Right ventricle myocardium superior (tissue), 1 donor: ENCODE data around the gene BCL2L2. TPM values are rescaled to one million over a fixed set of nuclear protein-coding genes. Genes with fewer than 3 reads are reported as not detected.
A peak's percentile ranks its signal among the peaks of the same experiment; 100 is the strongest.

Experiments
- ATAC-seq: fragments of 200-7000 bp; cut with Tn5 transposase; one replicate; pipeline ENCODE4 v1.9.1; 2020; ENCODE audit warnings: mild to moderate bottlenecking; ENCODE audit not compliant: poor library complexity
- DNase-seq: peaks from one replicate; pipeline ENCODE4 v3.0.0-alpha.2; 2020
- intact Hi-C: fragments of 100-400 bp; cut with DNase I; formaldehyde crosslinking; loops from one replicate; pipeline ENCODE4 v1.11.2; 2022
- total RNA-seq: library from RNA; stranded (reverse); fragmentation: NEBNext Ultra II Directional; extraction: Animal tissue kit (Norgen Biotek cat#: 25700); gene quantifications from one replicate; pipeline ENCODE4 v1.2.1, GENCODE V29; 2021
- donor health status: DM: no; HTN: yes; CAD: no; lungs with severe emphysema.

Gene BCL2L2
- total RNA-seq, 1 donor from 2014 or later: 37.3 TPM

- ATAC-seq: no peak
- intact Hi-C loops: loop anchor here (2.0 kb wide), 1 partner anchor 33 kb away; no protein-coding TSS in a partner anchor
- DNase-seq: no peak
Measured at GRCh38 chr14:23297611-23298277, 8.9 kb upstream of the BCL2L2 start.

GRCh38 chr14:23299211-23299957, 7.2 kb upstream of the BCL2L2 start:
- intact Hi-C loops: no loop called here
- ATAC-seq (no peak), DNase-seq (no peak)

GRCh38 chr14:23299986-23300686, 6.5 kb upstream of the BCL2L2 start:
- no peak for DNase-seq
- ATAC-seq: no peak
- intact Hi-C loops: no loop called here

GRCh38 chr14:23300687-23301223, 5.9 kb upstream of the BCL2L2 start:
- ATAC-seq: peak; percentile 54
- intact Hi-C loops: no loop called here
- DNase-seq: peak; percentile 79

GRCh38 chr14:23301288-23301968, 5.2 kb upstream of the BCL2L2 start:
- intact Hi-C loops: no loop called here
- ATAC-seq: peak; percentile 85
- DNase-seq: peak; percentile 99

- DNase-seq (no peak), ATAC-seq (peak; percentile 9)
- intact Hi-C loops: no loop called here
Measured at GRCh38 chr14:23301969-23302289, 4.7 kb upstream of the BCL2L2 start.

GRCh38 chr14:23302290-23303225, 4.1 kb upstream of the BCL2L2 start, which contains the start of gene PPP1R3E:
TSS of gene PPP1R3E (minus strand) at chr14:23302859. CDS start at chr14:23302576, 283 bp downstream.
- peak; percentile 50 for ATAC-seq
- DNase-seq: peak; percentile 84
- intact Hi-C loops: no loop called here

GRCh38 chr14:23307146-23307530, 505 bp downstream of the BCL2L2 start:
- ATAC-seq (no peak), DNase-seq (no peak)
- intact Hi-C loops: no loop called here

- intact Hi-C loops: no loop called here
- no peak for DNase-seq
- ATAC-seq: no peak
Measured at GRCh38 chr14:23307687-23308644, 1.3 kb downstream of the BCL2L2 start.

GRCh38 chr14:23308721-23309445, 2.2 kb downstream of the BCL2L2 start:
- ATAC-seq (no peak), DNase-seq (no peak)
- intact Hi-C loops: no loop called here

GRCh38 chr14:23310546-23310945, 3.9 kb downstream of the BCL2L2 start:
- ATAC-seq (no peak), DNase-seq (no peak)
- intact Hi-C loops: no loop called here

GRCh38 chr14:23316300-23316699, 9.7 kb downstream of the BCL2L2 start:
- intact Hi-C loops: no loop called here
- no peak for DNase-seq

GRCh38 chr14:23319746-23320583, 13.3 kb downstream of the BCL2L2 start:
- ATAC-seq (no peak), DNase-seq (no peak)
- intact Hi-C loops: loop anchor here (10.0 kb wide), 2 partner anchors 135 to 245 kb away; partner anchors contain the start of gene AP1G2

More at GRCh38 chr14:23316300-23316699, 9.7 kb downstream of the BCL2L2 start:
- ATAC-seq: no peak

GRCh38 chr14:23320584-23321571, 14.2 kb downstream of the BCL2L2 start, which contains the start of gene PABPN1:
TSS of gene PABPN1 (plus strand) at chr14:23321457. CDS start at chr14:23321470, 13 bp downstream.
- peak; percentile 98 for DNase-seq
- ATAC-seq: peak; percentile 95
- intact Hi-C loops: loop anchor here (10.0 kb wide), 2 partner anchors 134 to 244 kb away; partner anchors contain the start of gene AP1G2
